ENCODE results near the gene ECE2. TPM values are rescaled to one million over a fixed set of nuclear protein-coding genes. Genes with fewer than 3 reads are reported as not detected.
"Not testable (repeated sequence)": the region's sequence is repeated elsewhere in the genome, so short reads cannot be mapped to it uniquely, and the experiment has no call there.

The ECE2 gene
- total RNA-seq, 2 experiments from 2014 or later = not detected

DNA sequence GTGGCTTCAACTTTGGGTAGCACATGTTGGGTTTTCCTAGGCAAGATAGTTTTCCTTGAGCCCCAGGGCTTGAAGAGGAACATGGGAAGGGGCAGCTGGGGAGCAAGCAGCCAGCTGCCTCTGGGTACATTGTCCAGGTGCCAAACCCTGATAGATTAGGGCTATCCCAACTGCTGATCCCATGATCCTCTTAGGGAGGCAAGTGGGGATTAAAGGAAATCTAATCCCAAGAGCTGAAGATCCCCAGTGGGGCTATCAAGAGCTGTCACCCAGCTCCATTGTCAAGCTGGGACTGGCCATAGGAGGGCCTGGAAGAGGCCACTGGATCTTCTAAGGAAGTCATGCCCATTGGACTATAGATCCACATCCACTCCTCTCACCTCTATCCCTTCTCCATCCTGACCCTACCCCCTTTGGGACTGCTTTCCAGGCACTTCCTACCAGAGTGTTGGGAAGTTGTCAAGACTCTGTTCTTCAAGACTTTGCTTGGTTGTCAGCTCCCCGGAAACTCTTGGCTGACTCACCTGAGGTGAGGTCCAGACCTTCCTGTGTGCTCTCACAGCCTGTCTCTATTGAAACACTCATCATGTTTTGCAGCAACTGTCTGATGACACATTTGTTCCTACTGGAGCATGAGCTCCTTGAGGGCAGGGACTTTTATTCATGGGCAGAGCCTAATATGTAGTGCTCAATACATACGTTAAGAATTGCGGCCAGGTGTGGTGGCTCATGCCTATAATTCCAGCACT is 20.4 kb upstream of the ECE2 start:
- H3K27ac Mint-ChIP-seq = no peak overlapping the region
- H3K36me3 Mint-ChIP-seq = peaks cover 20% of the 10 kb centered on the region
- H3K4me1 Mint-ChIP-seq = peaks cover 17% of the 10 kb centered on the region
- no peak overlapping the region for H3K4me3 Mint-ChIP-seq
- H3K27me3 Mint-ChIP-seq = peaks cover 9% of the 10 kb centered on the region
- peak; percentile 13 for DNase-seq
- no peaks in the 10 kb centered on the region for H3K9me3 Mint-ChIP-seq

DNA sequence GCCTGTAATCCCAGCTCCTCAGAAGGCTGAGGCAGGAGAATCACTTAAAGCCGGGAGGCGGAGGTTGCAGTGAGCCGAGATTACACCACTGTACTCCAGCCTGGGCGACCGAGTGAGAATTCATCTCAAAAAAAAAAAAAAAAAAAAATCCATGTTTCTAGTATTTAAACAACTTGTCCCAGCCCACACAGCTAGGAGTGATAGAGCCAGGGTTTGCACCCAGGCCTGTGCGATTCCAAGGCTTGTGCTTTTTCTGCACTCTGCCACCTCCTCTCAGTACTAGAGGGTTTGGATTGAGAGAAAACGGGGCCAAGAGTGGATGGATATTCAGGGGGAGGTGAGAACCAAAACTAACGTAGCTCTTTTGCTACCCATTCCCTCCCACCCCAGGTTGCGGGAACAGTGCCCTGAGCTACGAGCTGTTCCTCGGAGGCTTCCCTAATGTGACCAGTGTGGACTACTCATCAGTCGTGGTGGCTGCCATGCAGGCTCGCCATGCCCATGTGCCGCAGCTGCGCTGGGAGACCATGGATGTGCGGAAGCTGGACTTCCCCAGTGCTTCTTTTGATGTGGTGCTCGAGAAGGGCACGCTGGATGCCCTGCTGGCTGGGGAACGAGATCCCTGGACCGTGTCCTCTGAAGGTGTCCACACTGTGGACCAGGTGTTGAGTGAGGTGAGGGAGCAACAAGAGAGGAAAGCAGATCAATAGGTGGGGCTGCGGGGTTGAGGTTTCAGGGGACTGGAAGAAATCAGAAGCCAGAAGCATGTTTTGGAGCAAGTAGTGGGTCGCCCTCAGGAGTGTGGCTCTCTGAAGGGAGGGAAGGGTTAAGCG is 18.5 kb upstream of the ECE2 start:
- H3K4me1 Mint-ChIP-seq = peaks cover 23% of the 10 kb centered on the region
- DNase-seq = no peak
- H3K36me3 Mint-ChIP-seq = peaks cover 21% of the 10 kb centered on the region
- H3K4me3 Mint-ChIP-seq = no peak overlapping the region
- H3K27me3 Mint-ChIP-seq = peaks cover 20% of the 10 kb centered on the region
- H3K27ac Mint-ChIP-seq = no peak overlapping the region
- H3K9me3 Mint-ChIP-seq = no peaks in the 10 kb centered on the region

DNA sequence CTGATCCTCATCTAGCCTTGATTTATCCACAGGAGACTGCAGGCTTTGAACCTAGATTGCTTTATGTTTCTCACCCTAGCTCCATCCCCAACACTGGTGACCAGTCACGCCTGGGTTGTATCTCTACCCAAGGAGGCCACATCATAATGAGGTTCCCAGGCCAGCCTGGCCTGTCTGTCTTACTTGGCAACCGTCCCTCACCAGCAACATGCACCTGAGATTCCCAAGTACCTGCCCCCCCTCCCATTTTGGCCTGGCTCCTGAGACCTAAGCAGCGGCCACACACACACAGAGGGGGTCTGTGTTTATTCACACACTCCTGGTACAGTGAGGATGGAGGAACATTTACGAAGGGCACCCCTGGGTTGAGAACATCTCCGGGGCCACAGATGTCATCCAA is 16.9 kb upstream of the ECE2 start:
- Mint-ChIP-seq H3K36me3 (peaks cover 21% of the 10 kb centered on the region), H3K4me3 (no peak overlapping the region), H3K9me3 (no peaks in the 10 kb centered on the region)

DNA sequence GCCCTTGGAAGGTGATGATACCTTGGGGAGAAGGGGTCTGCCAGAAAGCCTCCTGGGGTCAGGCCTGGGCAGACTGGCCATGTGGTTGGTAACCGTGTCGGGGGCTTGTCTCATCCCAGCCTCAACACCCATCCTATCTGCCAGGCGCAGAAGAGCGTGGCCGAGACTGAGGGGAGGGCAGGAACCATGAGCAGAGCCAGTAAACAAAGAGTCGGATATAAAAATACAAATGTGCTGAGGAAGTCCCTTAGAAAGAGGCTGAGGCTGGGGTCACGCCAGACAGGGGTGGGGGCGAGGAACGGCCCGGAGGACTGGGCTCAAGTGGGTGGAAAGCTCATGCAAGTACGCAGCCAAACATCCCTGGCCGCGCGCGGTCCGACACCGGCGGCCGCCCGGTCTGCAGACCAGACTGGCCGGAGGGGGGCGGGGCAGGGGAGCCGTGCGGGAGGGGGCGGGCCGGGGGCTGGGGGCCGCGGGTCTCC is 16.4 kb upstream of the ECE2 start:
- no peaks in the 10 kb centered on the region for H3K9me3 Mint-ChIP-seq
- peaks cover 33% of the 10 kb centered on the region for H3K27me3 Mint-ChIP-seq
- peaks cover 27% of the 10 kb centered on the region for H3K4me1 Mint-ChIP-seq
- H3K27ac Mint-ChIP-seq = no peak overlapping the region
- no peak for DNase-seq
- H3K4me3 Mint-ChIP-seq = no peak overlapping the region
- H3K36me3 Mint-ChIP-seq = peaks cover 21% of the 10 kb centered on the region

More for the DNA sequence above, 16.9 kb upstream of the ECE2 start:
- Mint-ChIP-seq H3K4me1 (peaks cover 27% of the 10 kb centered on the region), H3K27ac (no peak overlapping the region), H3K27me3 (peaks cover 32% of the 10 kb centered on the region)
- no peak for DNase-seq

DNA sequence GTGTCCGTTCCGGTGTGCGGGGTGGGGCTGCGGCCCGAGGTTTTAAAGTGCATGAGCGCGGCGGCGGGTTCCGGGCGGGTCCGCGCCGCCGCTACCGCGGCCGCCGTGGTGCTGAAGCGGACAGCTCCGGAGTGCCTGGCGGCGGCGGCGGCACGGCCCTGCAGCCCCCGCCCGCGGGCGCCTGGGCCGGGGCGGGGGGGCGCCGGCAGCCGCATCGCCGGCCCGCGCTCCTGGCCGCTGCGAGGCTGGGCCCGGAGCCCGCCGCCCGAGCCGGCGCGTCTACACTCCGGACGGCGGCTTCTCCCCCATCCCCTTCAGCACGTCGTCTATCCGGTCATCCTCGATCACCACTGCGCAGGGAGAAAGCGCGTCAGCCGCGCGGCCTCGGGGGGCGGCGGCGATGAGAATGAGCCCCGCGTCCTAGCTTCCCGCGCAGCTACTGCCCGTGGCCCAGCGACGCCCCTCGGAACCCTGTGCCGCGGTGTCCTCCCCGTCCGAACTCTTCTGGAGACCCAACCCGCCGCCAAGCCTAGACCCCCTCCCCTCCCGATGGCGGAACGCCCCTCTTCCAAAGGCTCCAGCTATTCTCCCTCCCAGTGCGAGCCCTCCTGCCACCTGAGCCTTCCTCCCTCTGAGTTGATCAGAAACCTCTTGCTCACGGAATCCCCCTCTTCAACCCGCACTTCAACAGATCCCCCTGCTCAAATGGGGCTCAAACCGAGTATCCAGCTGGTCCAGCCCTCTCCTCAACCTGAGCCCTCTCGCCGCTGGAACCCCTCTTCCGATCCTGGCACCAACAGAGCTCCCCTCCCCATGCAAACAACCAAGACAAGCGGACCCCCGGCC is 15.7 kb upstream of the ECE2 start:
- DNase-seq = peak; percentile 63
- H3K27ac Mint-ChIP-seq = no peak overlapping the region

DNA sequence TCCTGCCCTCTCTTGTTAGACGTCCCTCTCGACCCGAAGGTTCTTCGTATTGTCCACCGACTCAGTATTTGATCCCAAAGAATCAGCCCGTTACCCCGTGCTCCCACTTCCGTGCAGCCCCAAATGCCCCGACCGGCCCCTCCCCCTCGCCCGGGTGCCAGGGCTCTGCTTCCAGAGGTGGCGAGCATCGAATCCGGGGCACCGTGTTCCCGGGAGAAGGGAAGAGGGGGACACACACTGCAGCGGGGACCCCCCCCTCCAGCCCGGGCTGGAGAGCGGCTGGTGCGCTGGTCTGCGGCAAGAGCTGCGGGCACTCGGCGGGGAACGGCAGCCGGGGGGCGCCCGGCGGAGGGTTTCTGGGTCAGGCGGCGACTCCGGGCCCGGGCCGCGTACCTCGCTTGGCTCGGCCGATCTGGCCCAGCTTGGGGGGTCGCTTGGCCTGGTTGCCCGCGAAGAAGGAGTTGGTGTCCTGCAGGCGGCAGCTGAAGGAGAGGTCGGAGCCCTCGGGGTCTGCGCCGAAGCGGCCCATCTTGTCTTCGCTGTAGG is 15.0 kb upstream of the ECE2 start:
- Mint-ChIP-seq H3K4me1 (peaks cover 20% of the 10 kb centered on the region), H3K9me3 (no peaks in the 10 kb centered on the region), H3K36me3 (peaks cover 18% of the 10 kb centered on the region), H3K27ac (no peak overlapping the region), H3K27me3 (peaks cover 44% of the 10 kb centered on the region), H3K4me3 (peak overlapping the region; percentile 71)
- no peak for DNase-seq

More for the DNA sequence above, 15.7 kb upstream of the ECE2 start:
- Mint-ChIP-seq H3K4me1 (peaks cover 24% of the 10 kb centered on the region), H3K4me3 (peak overlapping the region; percentile 71), H3K9me3 (no peaks in the 10 kb centered on the region), H3K27me3 (peaks cover 40% of the 10 kb centered on the region), H3K36me3 (peaks cover 21% of the 10 kb centered on the region)

DNA sequence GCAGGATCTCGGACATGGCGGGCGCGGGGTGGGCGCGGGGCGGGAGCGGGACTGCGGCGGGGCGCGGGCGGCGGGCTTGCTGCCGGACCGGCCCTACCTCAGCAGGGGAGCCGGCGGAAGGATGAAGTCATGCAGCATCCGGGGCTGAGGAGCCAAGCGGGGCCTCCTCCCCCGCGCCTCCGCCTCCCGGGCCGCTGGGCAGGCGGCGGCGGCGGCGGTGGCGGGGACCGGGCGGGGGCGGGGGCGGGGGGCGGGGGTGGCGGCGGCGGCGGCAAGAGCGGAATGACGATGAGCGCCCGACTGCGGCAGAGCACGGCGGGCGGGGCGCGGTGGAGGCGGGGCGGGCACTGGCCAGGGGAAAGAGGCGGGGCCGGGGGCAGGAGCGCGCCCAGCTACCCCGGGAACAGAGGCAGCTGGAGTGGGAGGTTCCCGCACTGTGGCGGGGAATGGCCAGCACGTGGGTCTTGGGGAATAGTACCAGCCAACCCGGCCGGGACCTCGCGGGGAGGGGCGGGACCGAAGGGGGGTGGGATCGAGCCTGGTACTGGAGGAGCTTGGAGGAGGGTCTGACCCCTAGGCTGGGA is 14.5 kb upstream of the ECE2 start, which contains the start of gene CAMK2N2:
Gene CAMK2N2, minus strand, starts transcription at position 284 of the 584 bp plus-strand sequence. Its CDS starts 268 bp downstream, at position 16.
- H3K27ac Mint-ChIP-seq = no peak within 1 kb of the TSS
- no peaks in the 10 kb centered on the region for H3K9me3 Mint-ChIP-seq
- peaks cover 16% of the 10 kb centered on the region for H3K36me3 Mint-ChIP-seq
- H3K4me3 Mint-ChIP-seq = peak within 1 kb of the TSS; percentile 71
- H3K27me3 Mint-ChIP-seq = peaks cover 48% of the 10 kb centered on the region
- peaks cover 17% of the 10 kb centered on the region for H3K4me1 Mint-ChIP-seq
- DNase-seq = peak; percentile 59

DNA sequence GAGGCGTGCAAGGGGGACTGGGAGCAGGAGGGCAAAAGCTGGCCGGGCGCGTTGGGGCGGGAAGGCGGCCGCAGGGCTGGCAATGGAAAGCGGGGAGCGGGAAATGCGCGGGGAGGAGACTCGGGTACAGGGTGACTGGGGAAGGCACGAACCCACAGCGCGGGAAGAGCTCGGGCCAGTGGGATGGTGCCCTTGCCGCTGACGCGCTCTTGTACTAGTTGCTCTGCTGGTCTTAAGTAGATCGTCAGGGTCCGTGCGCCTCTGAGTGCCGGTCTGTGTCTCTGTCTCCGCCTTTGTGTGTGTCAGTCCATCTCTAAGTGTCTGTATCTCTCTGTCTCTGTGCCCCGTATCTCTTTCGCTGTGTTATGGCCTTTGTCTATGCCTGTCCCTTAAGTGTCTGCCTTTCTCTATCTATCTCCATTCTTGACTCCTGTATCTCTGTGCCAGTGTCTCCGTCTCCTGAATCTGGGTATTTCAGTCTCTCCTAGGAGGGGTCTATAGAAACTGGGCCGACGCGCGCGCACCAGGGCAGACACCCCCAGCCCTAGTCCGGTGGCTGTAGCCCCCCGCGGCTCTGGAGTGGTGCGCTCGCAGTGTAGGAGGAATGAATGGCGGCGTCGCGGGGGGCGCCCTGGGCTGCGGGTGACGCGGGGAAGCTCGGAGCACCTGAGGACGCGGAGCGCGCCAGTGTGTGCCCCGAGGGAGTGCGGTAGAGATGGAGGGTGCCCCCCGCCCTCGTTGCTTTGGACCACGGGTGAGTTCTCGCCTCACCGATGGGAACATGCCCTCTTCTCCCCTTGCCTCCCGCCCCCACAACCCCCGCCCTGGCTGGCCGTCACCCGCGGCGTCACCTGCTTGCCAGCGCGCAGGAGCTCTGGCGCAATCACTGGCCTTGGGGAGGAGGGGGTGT is 13.7 kb upstream of the ECE2 start:
- Mint-ChIP-seq H3K4me3 (peak overlapping the region; percentile 71), H3K27ac (no peak overlapping the region)
- peak; percentile 28 for DNase-seq

DNA sequence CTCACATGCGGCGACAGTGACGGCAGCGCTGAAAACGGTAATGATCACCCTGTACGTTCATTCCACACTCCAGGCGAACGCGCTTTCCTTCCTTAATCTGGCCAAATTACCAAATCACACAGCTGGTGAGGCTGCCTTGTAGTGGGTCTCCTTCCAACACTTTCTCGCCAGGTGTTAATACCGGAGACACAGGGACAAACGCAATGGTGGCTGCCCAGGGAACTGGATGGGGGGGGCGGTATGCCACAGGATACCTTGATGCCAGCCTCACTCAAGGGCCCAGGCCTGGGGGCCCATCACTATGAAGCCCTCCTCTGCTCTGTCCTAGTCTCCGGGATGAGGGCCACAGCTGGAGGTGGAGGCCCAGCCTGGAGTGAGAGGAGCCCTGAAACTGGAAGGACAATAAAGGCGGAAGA is 13.1 kb upstream of the ECE2 start:
- peak overlapping the region; percentile 71 for H3K4me3 Mint-ChIP-seq

More for the DNA sequence above, 13.7 kb upstream of the ECE2 start:
- peaks cover 16% of the 10 kb centered on the region for H3K36me3 Mint-ChIP-seq
- H3K27me3 Mint-ChIP-seq = peaks cover 55% of the 10 kb centered on the region
- peaks cover 17% of the 10 kb centered on the region for H3K4me1 Mint-ChIP-seq
- peaks cover under 1% of the 10 kb centered on the region for H3K9me3 Mint-ChIP-seq

DNA sequence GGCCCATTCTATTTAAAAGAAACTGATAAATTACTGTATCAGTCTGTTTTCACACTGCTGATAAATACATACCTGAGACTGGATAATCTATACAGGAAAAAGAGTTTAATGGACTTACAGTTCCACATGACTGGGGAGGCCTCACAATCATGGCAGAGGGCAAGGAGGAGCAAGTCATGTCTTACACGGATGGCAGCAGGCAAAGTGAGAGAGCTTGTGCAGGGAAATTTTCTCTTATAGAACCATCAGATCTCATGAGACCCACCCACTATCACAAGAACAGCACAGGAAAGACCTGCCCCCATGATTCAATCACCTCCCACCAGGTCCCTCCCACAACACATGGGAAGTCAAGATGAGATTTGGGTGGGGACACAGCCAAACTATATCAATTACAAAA is 8.6 kb upstream of the ECE2 start:
- not testable (repeated sequence) for H3K36me3 Mint-ChIP-seq, H3K4me1 Mint-ChIP-seq, H3K27ac Mint-ChIP-seq, H3K9me3 Mint-ChIP-seq, DNase-seq, H3K4me3 Mint-ChIP-seq
- H3K27me3 Mint-ChIP-seq = peaks cover 61% of the 10 kb centered on the region

More for the DNA sequence above, 13.1 kb upstream of the ECE2 start:
- Mint-ChIP-seq H3K9me3 (peaks cover 4% of the 10 kb centered on the region), H3K4me1 (peaks cover 17% of the 10 kb centered on the region), H3K27ac (no peak overlapping the region), H3K36me3 (peaks cover 16% of the 10 kb centered on the region), H3K27me3 (peaks cover 61% of the 10 kb centered on the region)
- DNase-seq = no peak

DNA sequence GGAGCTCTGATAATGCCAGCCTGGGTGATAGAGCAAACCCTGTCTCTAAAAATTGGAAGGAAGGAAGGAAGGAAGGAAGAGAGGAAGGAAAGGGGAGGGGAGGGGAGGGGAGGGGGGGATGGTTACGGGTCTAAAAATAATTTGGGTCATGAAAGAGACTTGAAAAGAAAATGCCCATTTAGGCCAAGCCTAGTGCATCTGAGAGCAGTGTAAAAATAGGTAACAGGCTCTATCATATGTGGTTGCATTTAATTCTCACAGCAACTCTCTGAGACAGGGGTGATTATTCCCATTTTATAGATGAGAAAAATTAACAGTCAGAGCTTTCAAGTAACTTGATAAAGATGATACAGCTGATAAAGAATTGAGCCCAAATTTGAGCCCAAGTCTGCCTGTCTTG is 3.6 kb upstream of the ECE2 start:
- H3K4me1 Mint-ChIP-seq = peaks cover 2% of the 10 kb centered on the region
- DNase-seq = no peak
- no peaks in the 10 kb centered on the region for H3K36me3 Mint-ChIP-seq
- H3K4me3 Mint-ChIP-seq = no peak overlapping the region
- H3K9me3 Mint-ChIP-seq = peaks cover 2% of the 10 kb centered on the region
- peaks cover 61% of the 10 kb centered on the region for H3K27me3 Mint-ChIP-seq
- H3K27ac Mint-ChIP-seq = no peak overlapping the region

DNA sequence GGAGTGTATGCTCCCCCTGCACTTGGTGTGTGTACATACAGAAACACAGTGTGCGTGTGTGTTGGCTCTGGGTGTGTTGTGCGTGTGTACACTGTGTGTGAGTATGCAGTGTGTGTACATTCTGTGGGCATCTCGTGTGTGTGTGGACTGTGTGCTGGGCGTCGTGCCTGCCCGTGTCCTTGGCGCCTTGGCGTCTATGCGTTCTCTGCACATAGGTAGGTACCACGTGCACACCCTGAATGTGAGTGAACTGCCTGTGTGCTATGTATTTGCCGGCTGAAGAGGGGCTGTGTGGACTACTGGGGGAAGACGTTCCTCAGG is 481 bp upstream of the ECE2 start:
- Mint-ChIP-seq H3K36me3 (no peaks in the 10 kb centered on the region), H3K4me3 (no peak overlapping the region), H3K9me3 (no peaks in the 10 kb centered on the region), H3K4me1 (peaks cover 2% of the 10 kb centered on the region), H3K27ac (no peak overlapping the region), H3K27me3 (peaks cover 57% of the 10 kb centered on the region)
- no peak for DNase-seq

DNA sequence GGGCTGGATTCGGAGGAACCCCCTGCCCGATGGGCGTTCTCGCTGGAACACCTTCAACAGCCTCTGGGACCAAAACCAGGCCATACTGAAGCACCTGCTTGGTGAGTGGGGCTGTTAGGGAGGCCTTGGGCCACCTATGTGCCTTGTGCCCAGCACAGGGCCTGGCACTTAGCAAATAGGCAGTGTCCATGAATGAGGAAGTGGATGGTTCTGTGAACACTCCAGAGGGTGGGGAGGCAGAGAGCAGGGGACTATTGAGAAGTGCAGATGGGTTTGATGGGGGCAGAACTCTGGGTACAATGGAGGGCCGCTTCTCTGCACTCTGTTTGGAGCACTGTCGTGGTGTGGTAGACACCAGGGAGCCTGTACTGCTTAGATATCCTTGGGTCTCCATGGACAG is 1.5 kb downstream of the ECE2 start:
- Mint-ChIP-seq H3K9me3 (no peaks in the 10 kb centered on the region), H3K4me1 (peaks cover 2% of the 10 kb centered on the region), H3K27ac (no peak overlapping the region), H3K27me3 (peaks cover 46% of the 10 kb centered on the region), H3K36me3 (no peaks in the 10 kb centered on the region), H3K4me3 (no peak overlapping the region)
- DNase-seq = no peak

Measured in activated naive CD8-positive, alpha-beta T cell treated with anti-CD3 and anti-CD28 coated beads for 36 hours (primary cell).